Naive B cell (primary cell): ENCODE results near the gene AK4. TPM values are rescaled to one million over a fixed set of nuclear protein-coding genes. Genes with fewer than 3 reads are reported as not detected.
"Not testable (repeated sequence)": the region's sequence is repeated elsewhere in the genome, so short reads cannot be mapped to it uniquely, and the experiment has no call there.

ENCODE experiments used
- ATAC-seq, 2 donors: fragments of 150-1000 bp; cut with Tn5 transposase; 2 replicates each; pipeline ENCODE4 v1.10.0; 2021; ENCODE audit warnings: low read depth in 2 of 2, mild to moderate bottlenecking in 2 of 2, moderate library complexity in 2 of 2
- DNase-seq: peaks from one replicate; pipeline ENCODE4 v3.0.0; 2022
- H3K27ac Mint-ChIP-seq, 6 donors: one replicate each; pipeline ENCODE4 v1.8.0; 2020 to 2022; ENCODE audit warnings: mild to moderate bottlenecking in 6 of 6, mixed read lengths in 6 of 6, moderate library complexity in 5 of 6, inconsistent platforms in 2 of 6
- H3K27me3 Mint-ChIP-seq, 3 donors: one replicate each; pipeline ENCODE4 v1.8.0; 2021 to 2022; ENCODE audit warnings: mixed read lengths in 3 of 3, mild to moderate bottlenecking in 1 of 3
- H3K36me3 Mint-ChIP-seq, 2 donors: one replicate each; pipeline ENCODE4 v1.8.0; 2020 to 2022; ENCODE audit warnings: mixed read lengths in 2 of 2, inconsistent platforms in 1 of 2, mild to moderate bottlenecking in 1 of 2
- H3K4me1 Mint-ChIP-seq, 3 donors: one replicate each; pipeline ENCODE4 v1.8.0; 2020 to 2022; ENCODE audit warnings: mixed read lengths in 3 of 3, inconsistent platforms in 1 of 3, mild to moderate bottlenecking in 1 of 3, moderate library complexity in 1 of 3
- H3K4me3 Mint-ChIP-seq, 8 donors: one replicate each; pipeline ENCODE4 v1.8.0; 2020 to 2022; ENCODE audit warnings: mild to moderate bottlenecking in 8 of 8, mixed read lengths in 8 of 8, moderate library complexity in 8 of 8, inconsistent platforms in 2 of 8
- H3K9me3 Mint-ChIP-seq, 7 donors: one replicate each; pipeline ENCODE4 v1.8.0; 2020 to 2022; ENCODE audit warnings: mixed read lengths in 7 of 7, mild to moderate bottlenecking in 5 of 7, inconsistent platforms in 2 of 7, moderate library complexity in 1 of 7
- polyA plus RNA-seq, 6 donors: library from polyadenylated mRNA; unstranded; fragments of 300-500 nt; fragmentation: Illumina TruSeq; gene quantifications; one replicate each; pipeline ENCODE4 v1.2.3, GENCODE V29; 2021; ENCODE audit warnings: low read depth in 6 of 6

The AK4 gene
- polyA plus RNA-seq, 6 donors from 2014 or later = 0.04 to 0.33 (median 0.26) TPM; not detected in 3

DNA sequence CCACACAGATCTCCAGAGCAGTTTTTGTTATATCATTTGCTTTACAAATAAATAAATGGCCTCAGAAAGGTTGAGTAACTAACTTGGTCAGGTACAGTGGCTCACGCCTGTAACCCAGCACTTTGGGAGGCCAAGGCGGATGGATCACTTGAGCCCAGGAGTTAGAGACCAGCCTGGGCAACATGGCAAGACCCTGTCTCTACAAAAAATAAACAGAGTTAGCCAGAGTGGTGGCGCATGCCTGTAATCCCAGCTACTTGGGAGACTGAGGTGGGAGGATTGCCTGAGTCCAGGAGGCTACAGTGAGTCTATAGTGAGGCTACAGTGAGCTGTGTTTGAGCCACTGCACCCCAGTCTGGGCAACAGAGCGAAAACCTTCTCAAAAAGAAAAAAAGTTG is 11.3 kb downstream of the AK4 start:
- not testable (repeated sequence) for H3K36me3 Mint-ChIP-seq, DNase-seq, H3K4me1 Mint-ChIP-seq, H3K9me3 Mint-ChIP-seq, H3K27me3 Mint-ChIP-seq, ATAC-seq, H3K4me3 Mint-ChIP-seq, H3K27ac Mint-ChIP-seq

DNA sequence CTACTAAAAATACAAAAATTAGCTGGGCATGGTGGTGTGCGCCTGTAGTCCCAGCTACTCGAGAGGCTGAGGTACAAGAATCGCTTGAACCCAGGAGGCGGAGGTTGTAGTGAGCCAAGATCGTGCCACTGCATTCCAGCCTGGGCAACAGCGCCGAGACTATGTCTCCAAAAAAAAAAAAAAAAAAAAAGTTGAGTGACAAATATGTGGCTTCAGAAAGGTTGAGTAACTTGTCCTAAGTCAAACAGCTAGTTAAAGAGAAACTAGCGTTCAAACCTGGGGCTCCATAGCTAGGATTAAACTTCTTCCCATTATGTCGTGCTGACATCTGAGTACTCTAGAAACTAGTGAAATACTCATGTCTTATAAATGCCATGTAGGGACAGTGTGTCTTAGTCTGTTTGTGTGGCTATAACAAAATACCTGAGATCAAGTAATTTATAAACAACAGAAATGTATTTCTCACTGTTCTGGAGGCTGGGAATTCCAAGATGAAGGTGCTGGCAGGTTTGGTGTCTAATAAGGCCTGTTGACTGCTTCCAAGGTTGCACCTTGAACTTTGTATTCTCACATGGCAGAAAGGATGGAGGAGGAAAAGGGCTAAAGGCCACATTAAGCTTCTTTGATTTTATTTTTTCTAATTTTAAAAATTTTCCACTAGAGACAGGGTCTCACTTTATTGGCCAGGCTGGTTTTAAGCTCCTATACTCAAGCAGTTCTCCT is 12.0 kb downstream of the AK4 start:
- no peaks in the 10 kb centered on the region for H3K36me3 Mint-ChIP-seq

DNA sequence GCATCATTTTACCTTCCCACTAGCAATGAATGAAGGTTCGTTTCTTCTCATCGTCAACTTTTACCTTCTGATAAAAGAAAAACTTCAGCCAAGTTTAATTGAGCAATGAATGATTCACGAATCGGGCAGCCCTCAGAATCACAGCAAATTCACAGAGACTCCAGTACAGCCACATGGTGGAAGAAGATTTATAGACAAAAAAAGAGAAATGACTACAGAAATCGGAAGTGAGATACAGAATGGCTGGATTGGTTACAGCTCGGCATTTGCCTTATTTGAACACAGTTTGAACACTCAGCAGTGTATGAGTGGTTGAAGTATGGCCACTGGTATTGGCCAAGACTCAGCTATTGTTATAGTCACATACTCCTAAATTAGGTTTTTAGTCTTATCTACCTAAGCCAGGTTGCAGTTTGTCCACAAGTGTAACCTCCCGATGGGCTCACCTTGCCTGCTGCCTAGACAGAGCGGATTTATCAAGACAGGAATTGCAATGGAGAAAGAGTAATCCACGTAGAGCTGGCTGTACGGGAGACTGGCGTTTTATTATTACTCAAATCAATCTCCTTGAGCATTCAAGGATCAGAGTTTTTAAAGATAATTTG is 15.3 kb downstream of the AK4 start:
- H3K27ac Mint-ChIP-seq = peak overlapping the region in 1 of 6 donors; percentile 25
- no peak overlapping the region for H3K4me3 Mint-ChIP-seq
- H3K36me3 Mint-ChIP-seq = no peaks in the 10 kb centered on the region
- ATAC-seq (no peak), DNase-seq (no peak)
- H3K27me3 Mint-ChIP-seq = no peaks in the 10 kb centered on the region
- peaks cover 5 to 8% (median 5%) of the 10 kb centered on the region in 3 donors for H3K4me1 Mint-ChIP-seq
- peaks cover 0 to 5% (median 0%) of the 10 kb centered on the region in 7 donors for H3K9me3 Mint-ChIP-seq

More for the DNA sequence above, 12.0 kb downstream of the AK4 start:
- no peaks in the 10 kb centered on the region for H3K4me1 Mint-ChIP-seq
- no peak overlapping the region for H3K4me3 Mint-ChIP-seq
- no peak for DNase-seq
- no peak for ATAC-seq
- peaks cover 0 to 5% (median 0%) of the 10 kb centered on the region in 3 donors for H3K27me3 Mint-ChIP-seq
- H3K27ac Mint-ChIP-seq = no peak overlapping the region
- H3K9me3 Mint-ChIP-seq = no peaks in the 10 kb centered on the region

DNA sequence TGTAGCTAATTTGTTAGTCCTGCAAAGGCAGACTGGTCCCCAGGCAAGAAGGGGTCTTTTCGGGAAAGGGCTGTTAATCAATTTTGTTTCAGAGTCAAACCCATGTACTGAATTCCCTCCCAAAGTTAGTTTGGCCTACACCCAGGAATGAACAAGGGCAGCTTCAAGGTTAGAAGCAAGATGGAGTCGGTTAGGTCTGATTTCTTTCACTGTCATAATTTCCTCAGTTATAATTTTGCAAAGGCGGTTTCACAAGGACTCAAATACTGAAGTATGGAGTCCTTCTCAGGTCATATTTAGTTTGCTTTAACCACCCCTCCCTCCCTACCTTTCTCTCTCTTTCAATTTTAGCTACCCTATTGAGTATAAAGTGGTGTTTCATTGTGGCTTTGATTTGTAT is 16.1 kb downstream of the AK4 start:
- H3K36me3 Mint-ChIP-seq, H3K4me1 Mint-ChIP-seq, H3K27me3 Mint-ChIP-seq, DNase-seq, H3K4me3 Mint-ChIP-seq, ATAC-seq, H3K9me3 Mint-ChIP-seq, H3K27ac Mint-ChIP-seq: not testable (repeated sequence)

DNA sequence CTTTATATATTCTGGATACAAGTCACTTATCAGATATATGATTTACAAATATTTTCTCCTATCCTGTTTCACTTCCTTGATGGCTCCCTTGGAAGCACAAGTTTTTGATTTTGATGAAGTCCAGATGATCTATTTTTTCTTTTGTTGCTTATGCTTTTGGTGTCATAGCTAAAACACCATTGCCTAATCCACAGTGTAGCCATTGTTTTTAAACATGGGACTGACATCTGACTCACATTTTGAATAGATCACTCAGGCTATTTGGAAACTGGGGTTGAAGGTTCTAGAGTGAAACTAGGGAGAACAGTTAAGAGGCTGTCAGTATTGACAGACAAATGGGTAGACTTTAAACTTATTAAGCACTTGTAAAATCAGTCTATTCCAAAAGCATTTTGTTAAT is 16.6 kb downstream of the AK4 start:
- H3K4me3 Mint-ChIP-seq = no peak overlapping the region
- H3K36me3 Mint-ChIP-seq = no peaks in the 10 kb centered on the region
- no peaks in the 10 kb centered on the region for H3K27me3 Mint-ChIP-seq
- ATAC-seq (no peak), DNase-seq (no peak)
- H3K4me1 Mint-ChIP-seq = peaks cover 5 to 8% (median 5%) of the 10 kb centered on the region in 3 donors
- peak overlapping the region in 2 of 6 donors; percentile 22 to 32 for H3K27ac Mint-ChIP-seq
- peaks cover 0 to 5% (median 0%) of the 10 kb centered on the region in 7 donors for H3K9me3 Mint-ChIP-seq

DNA sequence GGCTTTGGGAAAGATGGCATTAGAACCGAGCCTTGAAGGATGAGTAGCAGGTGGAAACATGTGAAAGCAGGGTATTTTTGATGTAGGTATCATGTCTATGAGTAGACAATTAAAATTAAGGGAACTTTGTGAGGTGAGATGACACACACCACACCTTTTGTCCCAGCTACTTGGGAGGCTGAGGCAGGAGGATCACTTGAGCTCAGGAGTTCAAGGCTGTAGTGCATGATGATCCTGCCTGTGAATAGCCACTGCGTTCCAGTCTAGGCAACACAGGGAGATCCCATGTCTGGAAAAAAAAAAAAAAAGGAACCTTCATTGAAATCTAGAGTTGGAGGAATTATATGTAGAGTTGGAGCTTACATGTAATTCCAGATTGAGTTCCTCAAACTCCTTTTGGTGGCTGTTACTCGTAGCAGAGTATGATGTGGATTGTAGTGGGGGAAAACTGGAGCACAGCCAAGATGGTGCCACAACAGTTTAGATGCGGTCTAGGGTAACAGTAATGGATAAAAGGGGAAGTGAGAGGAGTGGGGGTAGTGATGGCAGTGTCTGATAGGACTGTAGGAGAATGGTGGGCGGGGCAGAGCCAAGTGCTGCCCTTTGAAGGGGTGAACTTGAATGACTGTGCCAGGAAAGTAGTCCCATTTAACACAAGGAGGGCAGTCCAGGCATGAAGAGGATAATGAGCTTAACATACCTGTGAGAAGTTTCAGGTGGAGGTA is 17.4 kb downstream of the AK4 start:
- Mint-ChIP-seq H3K9me3 (peaks cover 0 to 5% (median 0%) of the 10 kb centered on the region in 7 donors), H3K4me3 (no peak overlapping the region), H3K36me3 (no peaks in the 10 kb centered on the region), H3K4me1 (peaks cover 5 to 8% (median 5%) of the 10 kb centered on the region in 3 donors), H3K27me3 (no peaks in the 10 kb centered on the region), H3K27ac (peak overlapping the region in 1 of 6 donors; percentile 21)
- ATAC-seq = peak; percentile 67 to 69
- DNase-seq = no peak

DNA sequence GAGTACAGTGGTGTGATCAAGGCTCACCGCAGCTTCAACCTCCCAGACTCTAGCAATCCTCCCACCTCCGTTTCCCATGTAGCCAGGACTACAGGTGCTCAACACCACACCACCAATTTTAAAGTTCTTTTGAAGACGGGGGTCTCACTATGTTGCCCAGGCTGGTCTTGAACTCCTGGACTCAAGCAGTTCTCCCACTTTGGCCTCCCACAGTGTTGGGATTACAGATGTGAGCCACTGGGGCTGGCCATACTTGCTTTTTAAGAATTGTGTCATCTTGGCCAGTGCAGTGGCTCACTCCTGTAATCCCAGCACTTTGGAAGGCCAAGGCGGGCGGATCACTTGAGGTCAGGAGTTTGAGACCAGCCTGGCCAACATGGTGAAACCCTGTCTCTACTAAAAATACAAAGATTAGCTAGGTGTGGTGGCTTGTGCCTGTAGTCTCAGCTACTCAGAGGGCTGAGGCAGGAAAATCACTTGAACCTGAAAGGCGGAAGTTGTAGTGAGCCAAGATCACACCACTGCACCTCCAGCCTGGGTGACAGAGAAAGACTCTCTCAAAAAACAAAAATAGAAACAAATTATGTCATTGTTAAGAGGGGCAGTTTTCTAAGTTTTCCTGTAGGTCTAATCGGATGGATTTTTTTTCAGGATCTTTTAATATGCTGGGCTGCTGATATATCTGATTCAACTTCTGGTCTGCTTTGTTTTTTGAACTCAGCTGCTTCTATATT is 18.7 kb downstream of the AK4 start:
- H3K9me3 Mint-ChIP-seq = peaks cover 0 to 5% (median 0%) of the 10 kb centered on the region in 7 donors
- no peaks in the 10 kb centered on the region for H3K36me3 Mint-ChIP-seq
- no peak overlapping the region for H3K27ac Mint-ChIP-seq
- H3K4me3 Mint-ChIP-seq = peak overlapping the region in 1 of 8 donors; percentile 22
- DNase-seq = no peak
- peaks cover 5 to 8% (median 5%) of the 10 kb centered on the region in 3 donors for H3K4me1 Mint-ChIP-seq
- ATAC-seq = no peak
- no peaks in the 10 kb centered on the region for H3K27me3 Mint-ChIP-seq

DNA sequence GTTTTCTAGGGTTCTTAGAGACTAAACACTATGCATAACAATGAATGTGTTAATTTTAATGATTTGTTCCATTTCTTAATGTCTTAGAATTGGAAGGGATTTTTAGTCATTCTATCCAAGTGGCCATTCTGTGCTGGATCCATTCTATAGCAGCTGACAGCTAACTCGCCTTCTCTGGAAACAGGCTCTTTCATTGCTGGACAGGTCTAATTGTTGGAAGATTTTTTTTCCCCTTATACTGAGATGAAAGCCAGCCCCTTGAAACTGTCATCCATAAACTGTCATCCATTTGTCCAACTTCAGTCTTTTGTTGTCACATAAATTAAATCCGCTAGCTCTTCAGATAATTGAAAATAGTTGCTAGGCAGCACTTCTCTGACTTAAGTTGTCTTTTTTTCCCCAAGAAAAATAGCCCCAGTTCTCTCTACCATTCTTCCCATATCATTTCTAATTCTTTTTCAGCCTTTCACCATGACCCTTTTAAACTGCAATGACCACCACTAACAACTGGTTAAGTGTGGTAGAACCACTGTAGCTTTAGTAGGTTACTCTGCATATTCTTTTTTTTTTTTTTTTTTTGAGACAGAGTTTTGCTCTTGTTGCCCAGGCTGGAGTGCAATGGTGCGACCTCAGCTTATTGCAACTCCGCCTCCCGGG is 19.7 kb downstream of the AK4 start:
- no peak overlapping the region for H3K27ac Mint-ChIP-seq
- H3K36me3 Mint-ChIP-seq = no peaks in the 10 kb centered on the region
- ATAC-seq = no peak

DNA sequence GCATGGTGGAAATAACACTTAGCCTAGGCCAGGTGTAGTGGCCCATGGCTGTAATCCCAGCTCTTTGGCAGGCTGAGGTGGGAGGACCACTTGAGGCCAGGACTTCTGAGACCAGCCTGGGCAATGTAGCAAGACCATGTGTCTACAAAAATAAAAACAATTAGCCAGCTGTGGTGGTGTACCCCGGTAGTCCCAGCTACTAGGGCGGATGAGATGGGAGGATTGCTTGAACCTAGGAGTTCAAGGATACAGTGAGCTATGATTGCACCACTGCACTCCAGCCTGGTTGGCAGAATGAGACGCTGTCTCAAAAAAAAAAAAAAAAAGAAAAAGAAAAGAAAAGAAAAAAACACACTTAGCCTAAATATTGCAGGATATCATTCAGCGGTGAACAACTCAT is 20.9 kb downstream of the AK4 start:
- Mint-ChIP-seq H3K27me3 (peaks cover 0 to 6% (median 0%) of the 10 kb centered on the region in 3 donors), H3K36me3 (no peaks in the 10 kb centered on the region), H3K9me3 (peaks cover 0 to 5% (median 0%) of the 10 kb centered on the region in 7 donors), H3K4me3 (no peak overlapping the region), H3K4me1 (peaks cover 5 to 8% (median 5%) of the 10 kb centered on the region in 3 donors), H3K27ac (no peak overlapping the region)
- DNase-seq (no peak), ATAC-seq (no peak)

More for the DNA sequence above, 19.7 kb downstream of the AK4 start:
- H3K4me1 Mint-ChIP-seq = peaks cover 5 to 8% (median 5%) of the 10 kb centered on the region in 3 donors
- H3K9me3 Mint-ChIP-seq = peaks cover 0 to 5% (median 0%) of the 10 kb centered on the region in 7 donors
- H3K27me3 Mint-ChIP-seq = no peaks in the 10 kb centered on the region
- H3K4me3 Mint-ChIP-seq = no peak overlapping the region
- no peak for DNase-seq

DNA sequence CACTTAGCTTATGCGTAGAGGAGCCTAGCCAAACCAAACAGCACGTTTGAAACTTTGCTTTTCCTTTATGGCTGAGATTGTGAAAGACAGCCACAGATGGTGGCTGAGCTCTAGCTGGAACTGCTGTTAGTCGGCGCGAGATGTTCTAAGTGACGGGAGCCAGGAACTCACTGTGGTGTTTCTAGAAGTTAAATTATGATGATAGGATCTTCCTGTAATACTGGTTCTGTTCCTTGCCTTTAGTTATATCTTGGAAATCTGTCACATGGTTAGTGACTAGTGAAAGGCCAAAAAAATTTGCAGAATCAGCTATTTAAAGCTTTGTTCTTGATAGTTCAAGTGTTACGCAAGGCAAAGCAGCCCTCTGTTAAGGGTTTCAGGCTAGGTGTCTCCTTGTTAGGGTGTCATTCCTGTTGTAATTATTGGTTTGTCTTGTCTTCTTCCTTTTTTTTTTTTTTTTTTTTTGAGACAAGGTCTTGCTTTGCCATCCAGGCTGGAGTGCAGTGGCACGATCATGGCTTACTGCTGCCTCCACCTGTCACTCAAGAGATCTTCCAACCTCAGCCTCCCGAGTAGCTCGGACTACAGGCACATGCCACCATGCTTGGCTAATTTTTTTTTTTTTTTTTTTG is 22.6 kb downstream of the AK4 start:
- Mint-ChIP-seq H3K4me1 (peaks cover 2 to 3% (median 3%) of the 10 kb centered on the region in 3 donors), H3K9me3 (peaks cover 0 to 3% (median 0%) of the 10 kb centered on the region in 7 donors), H3K4me3 (no peak overlapping the region), H3K27ac (no peak overlapping the region), H3K36me3 (no peaks in the 10 kb centered on the region), H3K27me3 (peaks cover 0 to 10% (median 0%) of the 10 kb centered on the region in 3 donors)
- DNase-seq (no peak), ATAC-seq (no peak)

DNA sequence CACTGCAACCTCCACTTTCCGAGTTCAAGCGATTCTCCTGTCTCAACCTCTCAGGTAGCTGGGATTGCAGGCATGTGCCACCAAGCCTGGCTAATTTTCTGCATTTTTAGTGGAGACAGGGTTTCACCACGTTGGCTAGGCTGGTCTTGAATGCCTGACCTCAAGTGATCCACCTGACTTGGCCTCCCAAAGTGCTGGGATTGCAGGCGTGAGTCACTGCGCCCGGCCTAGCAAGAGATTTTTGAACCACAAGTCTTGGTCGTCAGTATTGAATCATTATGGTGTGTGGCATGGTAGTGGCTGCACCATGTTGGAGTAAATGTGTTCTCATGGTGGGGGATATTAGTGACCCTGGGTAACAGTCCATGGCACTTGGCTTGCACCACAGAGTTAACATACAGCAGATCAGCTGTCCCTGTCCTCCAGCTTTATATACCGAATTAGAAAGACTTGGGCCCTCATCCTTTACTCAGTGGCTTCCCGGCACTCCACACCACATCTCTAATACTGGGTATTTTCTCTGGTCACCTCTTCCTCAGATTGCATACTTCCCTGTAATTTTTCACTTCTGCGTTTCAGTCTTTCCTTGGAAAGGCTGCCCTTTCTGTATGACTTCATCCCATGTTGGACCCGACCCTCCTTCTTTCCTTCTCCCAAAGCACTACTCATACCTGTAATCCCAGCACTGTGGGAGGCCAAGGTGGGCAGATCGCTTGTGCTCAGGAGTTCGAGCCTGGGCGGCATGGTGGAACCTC is 25.1 kb downstream of the AK4 start:
- Mint-ChIP-seq H3K27ac (no peak overlapping the region), H3K4me3 (no peak overlapping the region), H3K27me3 (peaks cover 0 to 10% (median 0%) of the 10 kb centered on the region in 3 donors), H3K9me3 (no peaks in the 10 kb centered on the region), H3K4me1 (no peaks in the 10 kb centered on the region), H3K36me3 (no peaks in the 10 kb centered on the region)
- ATAC-seq (no peak), DNase-seq (no peak)

DNA sequence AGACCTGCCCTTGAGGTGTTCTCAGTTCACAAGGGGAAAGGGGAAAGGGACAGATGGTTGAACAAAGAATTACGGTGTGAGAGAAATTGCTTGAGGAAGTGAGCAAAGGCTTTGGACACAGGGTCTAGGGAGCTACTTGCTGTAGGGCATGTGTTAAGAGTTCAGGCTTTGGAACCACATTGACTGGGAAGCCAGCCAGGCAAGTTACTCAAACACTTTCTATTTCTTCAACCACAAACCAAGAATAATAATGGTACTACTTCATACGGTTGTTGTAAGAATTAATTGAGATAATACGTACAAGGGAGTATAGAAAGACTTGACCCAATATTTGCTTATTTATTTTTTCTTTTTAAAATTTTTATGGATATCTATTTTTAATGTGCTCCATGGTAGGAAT is 26.6 kb downstream of the AK4 start:
- DNase-seq (no peak), ATAC-seq (no peak)
- Mint-ChIP-seq H3K27me3 (peaks cover 0 to 10% (median 0%) of the 10 kb centered on the region in 3 donors), H3K27ac (no peak overlapping the region), H3K36me3 (no peaks in the 10 kb centered on the region), H3K9me3 (no peaks in the 10 kb centered on the region), H3K4me3 (no peak overlapping the region), H3K4me1 (no peaks in the 10 kb centered on the region)
